ENCODE results near the gene POLA2.
A peak's percentile ranks its signal among the peaks of the same experiment; 100 is the strongest.
"Not testable (repeated sequence)": the region's sequence is repeated elsewhere in the genome, so short reads cannot be mapped to it uniquely, and the experiment has no call there.

Gene POLA2

GRCh38 chr11:65261591-65262380 is at the start of gene POLA2:
Gene POLA2 (plus strand): TSS chr11:65261962. CDS start chr11:65262293, 331 bp downstream.
- DNase-seq = peak; percentile 94

DNA sequence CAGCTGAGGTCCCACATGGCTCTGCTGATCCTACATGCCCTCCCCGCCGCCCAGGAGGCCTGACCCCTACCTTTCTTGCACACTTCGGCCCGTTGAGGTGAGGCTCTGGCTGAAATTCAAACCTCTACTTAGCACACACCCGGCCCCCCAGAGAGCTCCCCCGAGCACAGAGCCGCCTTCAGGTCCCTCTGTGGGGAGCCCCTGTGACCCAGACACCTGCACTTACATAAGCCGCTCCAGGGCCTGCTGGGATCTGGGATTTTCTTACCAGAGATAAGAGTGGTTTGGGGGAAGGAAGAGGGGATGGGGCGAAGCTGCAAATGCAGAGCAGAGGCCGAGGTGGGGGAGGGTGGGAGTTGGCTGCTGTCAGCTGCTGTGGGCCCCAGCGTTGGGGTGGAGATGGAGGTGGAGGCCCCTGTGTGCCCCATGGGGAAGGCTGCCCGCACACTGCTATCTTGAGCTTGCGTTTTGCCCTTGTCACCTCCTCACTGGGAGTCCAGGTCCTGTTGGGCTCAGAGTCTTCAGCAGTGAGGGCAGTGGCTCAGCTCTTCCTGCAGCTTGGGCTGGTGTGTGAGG is 49.4 kb upstream of the POLA2 start:
- DNase-seq = no peak

GRCh38 chr11:65213322-65214211 is 48.2 kb upstream of the POLA2 start:
- DNase-seq = no peak

DNA sequence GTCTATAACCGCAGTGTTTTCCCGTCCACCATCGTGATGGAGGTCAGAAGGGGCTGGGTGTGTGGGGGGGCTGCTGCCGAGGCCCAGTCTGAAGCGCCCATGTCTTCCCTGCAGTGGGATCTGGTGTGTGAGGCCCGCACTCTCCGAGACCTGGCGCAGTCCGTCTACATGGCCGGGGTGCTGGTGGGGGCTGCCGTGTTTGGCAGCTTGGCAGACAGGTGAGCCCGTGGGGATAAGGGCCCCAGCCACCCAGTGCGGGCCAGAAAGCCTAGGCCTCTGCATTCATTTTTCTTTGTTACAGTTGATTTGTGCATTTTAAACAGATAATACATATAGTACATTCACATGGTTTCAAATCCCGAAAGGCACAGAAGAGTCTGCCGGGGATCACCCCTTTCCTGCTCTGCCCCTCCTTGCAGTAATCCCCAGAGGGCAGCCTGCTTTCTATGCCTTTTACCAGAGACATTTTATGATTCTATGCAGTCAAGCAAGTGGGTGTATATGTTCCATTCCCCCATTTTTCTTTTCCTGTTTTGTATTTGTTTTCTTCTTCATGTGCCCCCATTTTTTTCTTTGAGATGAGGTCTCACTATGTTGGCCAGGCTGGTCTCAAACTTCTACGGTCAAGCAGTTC is 47.4 kb upstream of the POLA2 start:
- no peak for DNase-seq

DNA sequence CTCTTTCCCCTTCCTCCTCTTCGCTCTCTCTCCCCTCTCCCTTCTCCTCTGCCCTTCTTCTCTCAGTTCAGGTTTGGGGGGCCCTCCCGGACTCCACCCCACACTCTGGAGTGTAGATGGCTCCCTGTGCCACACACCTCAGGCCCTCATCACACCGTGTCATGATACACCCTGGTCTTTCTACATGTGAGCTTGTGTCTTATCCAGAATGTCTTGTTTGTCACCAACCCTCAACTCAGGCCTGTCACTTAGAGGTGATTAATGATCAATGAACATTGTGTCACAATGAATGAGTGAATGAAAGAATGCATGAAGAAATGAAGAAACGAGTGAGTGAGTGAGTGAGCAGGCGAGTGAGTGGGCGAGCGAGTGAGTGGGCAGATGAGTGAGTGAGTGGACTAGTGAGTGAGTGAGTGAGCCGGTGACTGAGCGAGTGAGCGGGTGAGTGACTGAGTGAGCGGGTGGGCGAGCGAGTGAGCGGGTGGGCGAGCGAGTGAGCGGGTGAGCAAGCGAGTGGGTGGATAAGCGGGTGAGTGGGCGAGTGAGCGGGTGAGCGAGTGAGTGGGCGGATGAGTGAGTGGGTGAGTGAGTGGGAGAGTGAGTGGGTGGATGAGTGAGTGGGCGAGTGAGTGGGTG is 46.2 kb upstream of the POLA2 start:
- no peak for DNase-seq

DNA sequence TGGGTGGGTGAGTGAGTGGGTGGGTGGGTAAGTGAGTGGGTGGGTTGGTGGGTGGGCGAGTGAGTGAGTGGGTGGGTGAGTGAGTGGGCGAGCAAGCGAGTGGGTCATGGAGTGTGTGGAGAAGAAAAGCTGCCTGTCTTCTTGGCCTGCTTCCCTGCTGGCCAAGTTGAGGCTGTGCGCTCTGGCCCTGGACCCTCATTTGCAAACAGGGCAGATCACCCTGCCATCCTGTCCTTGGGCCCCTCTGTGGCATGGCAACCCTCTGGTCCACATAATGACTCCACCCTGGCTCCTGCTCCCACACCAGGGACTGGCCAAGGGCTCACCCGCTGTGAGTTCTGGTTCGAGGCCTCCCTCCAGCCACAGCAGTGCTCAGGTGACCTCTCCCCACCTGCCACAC is 44.9 kb upstream of the POLA2 start:
- DNase-seq = no peak

DNA sequence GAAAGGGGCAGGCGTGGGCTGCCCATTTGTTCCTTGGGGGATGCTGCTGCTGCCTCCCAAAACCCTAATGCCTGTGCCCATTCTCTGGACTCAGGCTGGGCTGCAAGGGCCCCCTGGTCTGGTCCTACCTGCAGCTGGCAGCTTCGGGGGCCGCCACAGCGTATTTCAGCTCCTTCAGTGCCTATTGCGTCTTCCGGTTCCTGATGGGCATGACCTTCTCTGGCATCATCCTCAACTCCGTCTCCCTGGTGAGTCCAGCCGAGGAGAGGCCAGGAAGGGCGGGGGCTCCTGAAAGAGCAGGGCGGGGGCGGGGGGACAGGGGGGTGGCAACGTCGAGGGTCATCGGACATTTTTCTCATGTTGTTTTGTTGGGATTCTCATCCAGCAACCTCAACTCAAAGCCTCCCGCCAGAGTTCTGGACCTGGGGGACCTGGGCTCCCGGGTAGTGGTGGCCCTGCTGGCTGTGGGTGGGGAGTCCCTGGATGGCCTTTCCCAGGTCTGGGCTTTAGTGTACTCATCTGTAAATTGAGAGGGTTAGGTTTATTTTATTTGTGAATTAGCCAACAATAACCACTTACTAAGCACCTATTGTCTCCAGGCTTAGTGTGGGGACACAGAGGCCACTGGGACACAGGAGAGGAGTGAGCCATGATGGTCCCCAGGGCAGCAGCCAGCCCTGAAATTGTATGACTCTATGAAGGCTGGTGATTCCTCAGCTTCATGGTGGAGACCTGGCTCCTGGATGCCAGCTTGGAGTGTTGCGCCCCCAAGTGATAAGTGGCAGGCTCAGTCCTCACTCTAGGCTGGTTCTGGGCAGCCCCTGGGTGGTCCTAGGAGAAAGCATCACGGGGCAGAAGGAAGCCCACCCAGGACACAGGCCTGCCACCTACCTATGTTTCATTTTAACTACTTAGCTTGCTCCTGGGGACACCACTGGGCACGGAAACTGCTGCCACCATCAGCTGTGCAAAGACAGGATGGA is 44.0 kb upstream of the POLA2 start:
- DNase-seq = no peak

DNA sequence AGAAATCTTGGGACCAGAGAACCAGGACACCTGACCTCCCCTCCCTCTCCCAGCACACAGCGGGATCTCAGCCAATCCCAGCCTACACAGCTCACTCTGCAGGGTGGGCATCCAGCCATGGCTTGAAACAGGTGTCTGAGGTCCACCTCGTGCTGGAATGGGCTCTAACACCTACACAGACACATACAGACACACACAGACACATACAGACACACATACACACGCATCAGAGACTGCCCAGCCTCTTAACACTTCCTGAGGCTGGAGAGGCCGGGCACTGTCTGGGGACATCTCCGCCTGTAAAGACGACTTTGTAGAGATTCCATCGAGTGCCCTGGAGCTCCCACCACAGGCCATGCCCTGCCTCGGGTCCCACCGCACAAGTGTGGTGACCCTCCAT is 43.3 kb upstream of the POLA2 start:
- DNase-seq = no peak

GRCh38 chr11:65219930-65220213 is 41.9 kb upstream of the POLA2 start:
- DNase-seq = no peak

- no peak for DNase-seq
These were observed 40.7 kb upstream of the POLA2 start for GRCh38 chr11:65221026-65221425.

DNA sequence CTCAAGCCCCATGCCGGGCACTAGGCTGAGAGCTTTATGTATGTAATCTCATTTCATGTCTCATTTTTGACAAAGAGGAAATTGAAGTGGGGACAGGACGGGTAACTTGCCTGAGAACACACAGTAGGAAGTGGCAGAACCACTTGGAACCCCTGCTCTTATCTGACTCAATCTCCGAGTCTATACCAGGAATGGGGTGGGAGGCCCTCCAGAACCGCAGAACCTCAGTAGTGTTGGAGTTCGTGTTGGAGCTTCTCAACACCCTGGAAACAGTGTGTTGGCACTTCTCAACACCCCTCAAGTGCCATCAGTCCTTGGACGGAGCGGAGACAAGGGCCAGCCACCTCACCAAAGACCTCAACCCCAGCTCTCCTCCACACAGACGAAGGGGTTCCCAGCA is 38.8 kb upstream of the POLA2 start:
- no peak for DNase-seq

GRCh38 chr11:65224930-65225278 is 36.9 kb upstream of the POLA2 start:
- DNase-seq = no peak

GRCh38 chr11:65225279-65226102 is 36.3 kb upstream of the POLA2 start:
- DNase-seq = no peak

DNA sequence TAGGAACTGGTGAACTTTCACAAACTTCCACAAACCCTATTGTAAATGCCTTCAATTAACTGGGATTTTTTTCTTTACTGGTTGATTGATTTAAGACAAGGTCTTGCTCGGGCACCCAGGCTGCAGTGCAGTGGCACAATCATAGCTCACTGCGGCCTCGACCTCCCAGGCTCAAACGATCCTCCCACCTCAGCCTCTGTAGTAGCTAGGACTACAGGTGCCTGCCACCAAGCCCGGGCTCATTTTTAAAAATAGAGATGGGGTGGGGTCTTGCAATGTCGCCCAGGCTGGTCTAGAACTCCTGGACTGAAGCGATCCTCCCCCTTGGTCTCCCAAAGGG is 35.7 kb upstream of the POLA2 start:
- DNase-seq = no peak

- no peak for DNase-seq
These were observed 33.9 kb upstream of the POLA2 start for GRCh38 chr11:65227879-65228278.

DNA sequence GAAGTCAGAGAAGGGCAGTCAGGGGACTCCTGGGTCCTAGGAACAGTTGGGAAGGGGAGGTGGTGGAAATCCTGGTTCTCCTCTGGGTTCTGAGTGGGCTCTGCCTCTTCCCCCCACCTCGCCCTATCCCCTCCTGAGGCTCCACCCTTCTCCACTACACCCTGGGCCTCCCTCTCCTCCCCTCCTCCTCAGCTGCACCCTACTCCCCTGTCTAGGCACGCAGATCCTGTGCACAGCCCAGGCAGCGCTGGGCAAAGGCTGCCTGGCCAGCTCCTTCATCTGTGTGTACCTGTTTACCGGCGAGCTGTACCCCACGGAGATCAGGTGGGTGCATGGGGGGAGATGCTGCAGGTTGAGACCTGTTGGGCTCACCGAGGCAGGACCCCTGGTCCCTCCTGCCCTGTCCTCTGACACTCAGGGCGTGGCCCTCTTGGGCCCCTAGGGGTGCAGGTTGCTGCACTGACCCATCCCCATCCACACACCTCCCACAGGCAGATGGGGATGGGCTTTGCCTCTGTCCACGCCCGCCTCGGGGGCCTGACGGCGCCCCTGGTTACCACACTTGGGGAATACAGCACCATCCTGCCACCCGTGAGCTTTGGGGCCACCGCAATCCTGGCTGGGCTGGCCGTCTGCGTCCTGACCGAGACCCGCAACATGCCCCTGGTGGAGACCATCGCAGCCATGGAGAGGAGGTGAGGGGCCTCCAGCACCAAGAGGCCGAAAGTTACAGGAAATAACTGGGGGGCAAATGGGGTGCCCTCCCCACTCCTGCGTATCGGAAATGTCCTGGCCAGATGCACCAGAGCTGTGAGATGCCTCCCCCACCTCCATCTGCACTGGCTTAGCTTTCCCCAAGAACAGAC is 25.3 kb upstream of the POLA2 start:
- no peak for DNase-seq

GRCh38 chr11:65238302-65238701 is 23.5 kb upstream of the POLA2 start:
- not testable (repeated sequence) for DNase-seq

GRCh38 chr11:65241134-65241533 is 20.6 kb upstream of the POLA2 start:
- no peak for DNase-seq

GRCh38 chr11:65241692-65242091 is 20.1 kb upstream of the POLA2 start:
- DNase-seq = no peak

GRCh38 chr11:65242389-65242788 is 19.4 kb upstream of the POLA2 start:
- DNase-seq = no peak

All from NCI-H1105 (cell line).